Liver (tissue), 9 donors: ENCODE results near the gene CDC45. TPM values are rescaled to one million over a fixed set of nuclear protein-coding genes. Genes with fewer than 3 reads are reported as not detected.
"Not testable (repeated sequence)": the region's sequence is repeated elsewhere in the genome, so short reads cannot be mapped to it uniquely, and the experiment has no call there.

Experiments used
- DNase-seq: peaks from one replicate; pipeline ENCODE4 v3.0.0-alpha.2; 2017; ENCODE audit warnings: low spot score
- H3K27ac ChIP-seq, 2 donors: one replicate each; pipeline ENCODE4 v1.7.0; 2013; ENCODE audit warnings: inconsistent platforms in 2 of 2, low read length in 2 of 2, control low read depth in 1 of 2, low read depth in 1 of 2, mild to moderate bottlenecking in 1 of 2
- H3K27me3 ChIP-seq, 4 donors: one replicate each; pipeline versions ENCODE4 v1.6.1 to v1.7.0; 2013; ENCODE audit warnings: low read length in 3 of 4, inconsistent platforms in 1 of 4, mild to moderate bottlenecking in 1 of 4, moderate library complexity in 1 of 4; ENCODE audit not compliant: control insufficient read depth in 4 of 4, insufficient read depth in 4 of 4
- H3K36me3 ChIP-seq, 4 donors: one replicate each; pipeline versions ENCODE4 v1.6.1 to v1.7.0; 2013; ENCODE audit warnings: low read length in 3 of 4, mild to moderate bottlenecking in 3 of 4, low read depth in 1 of 4, moderate library complexity in 1 of 4; ENCODE audit not compliant: control insufficient read depth in 4 of 4, insufficient read depth in 3 of 4
- H3K4me1 ChIP-seq, 4 donors: one replicate each; pipeline versions ENCODE4 v1.6.1 to v1.7.0; 2013; ENCODE audit warnings: low read length in 3 of 4, mild to moderate bottlenecking in 3 of 4, moderate library complexity in 1 of 4; ENCODE audit not compliant: control insufficient read depth in 4 of 4, insufficient read depth in 4 of 4
- H3K4me3 ChIP-seq, 3 donors: one replicate each; pipeline versions ENCODE4 v1.6.1 to v1.7.0; 2013; ENCODE audit warnings: low read length in 3 of 3, control low read depth in 1 of 3, low read depth in 1 of 3, mild to moderate bottlenecking in 1 of 3
- H3K9ac ChIP-seq, 2 donors: one replicate each; pipeline ENCODE4 v1.7.0; 2013; ENCODE audit warnings: low read length in 2 of 2, mild to moderate bottlenecking in 2 of 2, moderate library complexity in 2 of 2, control low read depth in 1 of 2, low read depth in 1 of 2
- H3K9me3 ChIP-seq, 4 donors: one replicate each; pipeline versions ENCODE4 v1.6.1 to v1.7.0; 2013; ENCODE audit warnings: low read length in 3 of 4; ENCODE audit not compliant: control insufficient read depth in 4 of 4
- FOXA2 ChIP-seq: IDR thresholded peaks from 2 replicates; pipeline ENCODE4 v1.6.1; 2016; ENCODE audit warnings: antibody characterized with exemption
- GABPA ChIP-seq, 2 donors: IDR thresholded peaks in 1 of 2; conservative IDR thresholded peaks in 1 of 2; 2 replicates each; pipeline ENCODE4 v1.6.1; 2016; ENCODE audit warnings: antibody characterized with exemption in 2 of 2, mild to moderate bottlenecking in 1 of 2, moderate library complexity in 1 of 2
- NR2F2 ChIP-seq: IDR thresholded peaks from 2 replicates; pipeline ENCODE4 v1.6.1; 2016; ENCODE audit warnings: antibody characterized with exemption
- RAD21 ChIP-seq, 2 donors: IDR thresholded peaks; 2 replicates each; pipeline ENCODE4 v1.6.1; 2016; ENCODE audit warnings: antibody characterized with exemption in 2 of 2, mild to moderate bottlenecking in 2 of 2
- WGBS: extraction: QIAGEN DNeasy Blood & Tissue Kit; methylation state at CpG from one replicate; pipeline ENCODE4 v1.1.7; 2013; 5-methylcytosine and 5-hydroxymethylcytosine counted together
- polyA plus RNA-seq, 2 donors: library from polyadenylated mRNA; stranded (reverse) in 1 of 2; unstranded in 1 of 2; fragments of 200-250 nt in 1 of 2; fragments of >200 nt in 1 of 2; fragmentation: Nextera tagmentation in 1 of 2; extraction: Ambion mirVana in 1 of 2; gene quantifications; one replicate each; pipeline versions ENCODE4 v1.2.1 to v1.2.3, GENCODE V29; 2013 to 2015
- total RNA-seq, 2 donors: library from RNA; depleted of rRNA; stranded (reverse); fragments of >200 nt; gene quantifications; one replicate each; pipeline ENCODE4 v1.2.3, GENCODE V29; 2014
- TF ChIP-seq, protein P1 (sequence below): IDR thresholded peaks from 2 replicates; pipeline ENCODE4 v1.6.1; 2016; ENCODE audit warnings: antibody characterized with exemption
- TF ChIP-seq, protein P2 (sequence below): fragments of 150-350 bp; IDR thresholded peaks from 2 replicates; pipeline ENCODE4 v1.5.1; 2017; ENCODE audit warnings: improper control_type of control experiment, low read depth, low read length; ENCODE audit not compliant: missing input control
- donor health status: healthy.
- donor health status: healthy.
- donor health status: healthy.
- donor health status: healthy.
- donor health status: healthy.

The CDC45 gene
- total and polyA plus RNA-seq, 4 donors, result 0.33 to 15.5 (median 0.94) TPM

DNA sequence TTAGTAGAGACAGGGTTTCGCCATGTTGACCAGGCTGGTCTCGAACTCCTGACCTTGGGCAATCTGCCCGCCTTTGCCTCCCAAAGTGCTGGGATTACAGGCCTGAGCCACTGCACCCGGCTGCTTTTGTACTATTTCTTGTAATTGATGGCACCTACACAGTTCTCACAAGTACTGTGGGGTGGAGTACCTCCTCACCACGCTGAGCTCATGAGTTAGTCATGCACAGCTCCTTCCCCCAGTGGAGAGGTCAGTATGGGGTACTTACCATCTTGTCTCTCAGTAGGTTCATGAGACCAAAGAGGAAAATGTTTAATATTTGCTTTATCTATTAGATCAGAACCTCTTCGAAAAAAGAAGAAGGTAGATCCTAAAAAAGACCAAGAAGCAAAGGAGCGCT lies 45.3 kb upstream of the CDC45 start:
- Histone ChIP-seq H3K36me3 (peaks cover 3 to 16% (median 11%) of the 10 kb centered on the region in 4 donors), H3K27ac (no peak overlapping the region), H3K4me1 (peaks cover 0 to 24% (median 20%) of the 10 kb centered on the region in 4 donors), H3K27me3 (no peaks in the 10 kb centered on the region), H3K9me3 (no peaks in the 10 kb centered on the region), H3K4me3 (no peak overlapping the region), H3K9ac (no peak overlapping the region)
- TF ChIP-seq, protein P1, sequence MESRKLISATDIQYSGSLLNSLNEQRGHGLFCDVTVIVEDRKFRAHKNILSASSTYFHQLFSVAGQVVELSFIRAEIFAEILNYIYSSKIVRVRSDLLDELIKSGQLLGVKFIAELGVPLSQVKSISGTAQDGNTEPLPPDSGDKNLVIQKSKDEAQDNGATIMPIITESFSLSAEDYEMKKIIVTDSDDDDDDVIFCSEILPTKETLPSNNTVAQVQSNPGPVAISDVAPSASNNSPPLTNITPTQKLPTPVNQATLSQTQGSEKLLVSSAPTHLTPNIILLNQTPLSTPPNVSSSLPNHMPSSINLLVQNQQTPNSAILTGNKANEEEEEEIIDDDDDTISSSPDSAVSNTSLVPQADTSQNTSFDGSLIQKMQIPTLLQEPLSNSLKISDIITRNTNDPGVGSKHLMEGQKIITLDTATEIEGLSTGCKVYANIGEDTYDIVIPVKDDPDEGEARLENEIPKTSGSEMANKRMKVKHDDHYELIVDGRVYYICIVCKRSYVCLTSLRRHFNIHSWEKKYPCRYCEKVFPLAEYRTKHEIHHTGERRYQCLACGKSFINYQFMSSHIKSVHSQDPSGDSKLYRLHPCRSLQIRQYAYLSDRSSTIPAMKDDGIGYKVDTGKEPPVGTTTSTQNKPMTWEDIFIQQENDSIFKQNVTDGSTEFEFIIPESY, result no peak
- TF ChIP-seq RAD21 (IDR thresholded peaks at IDR 0.05) (no peak), FOXA2 (no peak)
- TF ChIP-seq, protein P2, sequence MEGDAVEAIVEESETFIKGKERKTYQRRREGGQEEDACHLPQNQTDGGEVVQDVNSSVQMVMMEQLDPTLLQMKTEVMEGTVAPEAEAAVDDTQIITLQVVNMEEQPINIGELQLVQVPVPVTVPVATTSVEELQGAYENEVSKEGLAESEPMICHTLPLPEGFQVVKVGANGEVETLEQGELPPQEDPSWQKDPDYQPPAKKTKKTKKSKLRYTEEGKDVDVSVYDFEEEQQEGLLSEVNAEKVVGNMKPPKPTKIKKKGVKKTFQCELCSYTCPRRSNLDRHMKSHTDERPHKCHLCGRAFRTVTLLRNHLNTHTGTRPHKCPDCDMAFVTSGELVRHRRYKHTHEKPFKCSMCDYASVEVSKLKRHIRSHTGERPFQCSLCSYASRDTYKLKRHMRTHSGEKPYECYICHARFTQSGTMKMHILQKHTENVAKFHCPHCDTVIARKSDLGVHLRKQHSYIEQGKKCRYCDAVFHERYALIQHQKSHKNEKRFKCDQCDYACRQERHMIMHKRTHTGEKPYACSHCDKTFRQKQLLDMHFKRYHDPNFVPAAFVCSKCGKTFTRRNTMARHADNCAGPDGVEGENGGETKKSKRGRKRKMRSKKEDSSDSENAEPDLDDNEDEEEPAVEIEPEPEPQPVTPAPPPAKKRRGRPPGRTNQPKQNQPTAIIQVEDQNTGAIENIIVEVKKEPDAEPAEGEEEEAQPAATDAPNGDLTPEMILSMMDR, result no peak
- 94% methylated on average over 7 of the region's 7 CpGs for WGBS
- DNase-seq, result no peak

DNA sequence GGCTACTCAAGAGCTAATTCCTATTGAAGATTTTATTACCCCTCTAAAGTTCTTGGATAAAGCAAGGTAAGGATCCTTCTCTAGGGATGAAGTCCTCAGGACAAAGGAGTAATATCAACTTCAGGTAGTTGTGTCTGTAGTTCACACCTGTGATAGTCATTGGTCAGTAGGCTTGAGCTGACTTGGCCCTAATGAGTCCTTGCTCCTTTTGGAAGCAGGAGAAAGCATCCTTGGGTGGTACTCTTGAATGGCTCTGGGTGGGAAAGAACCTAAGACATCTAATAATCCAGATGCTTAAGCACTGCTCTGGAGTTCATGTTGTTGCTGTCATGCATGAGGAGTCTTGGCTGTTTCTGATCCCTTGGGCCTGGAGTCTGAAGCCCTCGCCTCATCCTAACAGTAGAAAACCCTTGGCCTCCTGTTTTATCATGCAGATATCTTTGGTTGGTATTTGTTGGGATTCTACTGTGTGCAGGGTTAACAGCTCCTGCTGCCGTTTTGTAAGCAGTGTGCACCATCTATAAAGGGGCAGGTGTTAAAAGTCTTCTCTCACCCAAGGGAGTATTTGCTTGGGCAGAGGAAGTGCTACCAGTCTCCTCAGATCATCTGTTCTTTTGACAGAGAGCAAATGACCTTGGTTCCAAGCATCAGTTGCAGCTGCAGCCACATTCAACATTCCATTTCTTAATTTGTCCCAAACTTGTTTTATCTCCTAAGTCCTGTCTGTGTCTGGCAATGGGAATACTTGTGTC lies 44.7 kb upstream of the CDC45 start:
- Histone ChIP-seq H3K4me1 (peaks cover 0 to 18% (median 14%) of the 10 kb centered on the region in 4 donors), H3K36me3 (peaks cover 3 to 16% (median 11%) of the 10 kb centered on the region in 4 donors), H3K27ac (no peak overlapping the region), H3K27me3 (no peaks in the 10 kb centered on the region), H3K9ac (no peak overlapping the region), H3K4me3 (no peak overlapping the region), H3K9me3 (no peaks in the 10 kb centered on the region)
- no peak for TF ChIP-seq NR2F2
- TF ChIP-seq GABPA (IDR thresholded peaks at IDR 0.05 in 1 of 2, conservative IDR thresholded peaks at IDR 0.05 in 1 of 2), result no peak
- 92% methylated on average over 2 of the region's 2 CpGs for WGBS
- no peak for DNase-seq

DNA sequence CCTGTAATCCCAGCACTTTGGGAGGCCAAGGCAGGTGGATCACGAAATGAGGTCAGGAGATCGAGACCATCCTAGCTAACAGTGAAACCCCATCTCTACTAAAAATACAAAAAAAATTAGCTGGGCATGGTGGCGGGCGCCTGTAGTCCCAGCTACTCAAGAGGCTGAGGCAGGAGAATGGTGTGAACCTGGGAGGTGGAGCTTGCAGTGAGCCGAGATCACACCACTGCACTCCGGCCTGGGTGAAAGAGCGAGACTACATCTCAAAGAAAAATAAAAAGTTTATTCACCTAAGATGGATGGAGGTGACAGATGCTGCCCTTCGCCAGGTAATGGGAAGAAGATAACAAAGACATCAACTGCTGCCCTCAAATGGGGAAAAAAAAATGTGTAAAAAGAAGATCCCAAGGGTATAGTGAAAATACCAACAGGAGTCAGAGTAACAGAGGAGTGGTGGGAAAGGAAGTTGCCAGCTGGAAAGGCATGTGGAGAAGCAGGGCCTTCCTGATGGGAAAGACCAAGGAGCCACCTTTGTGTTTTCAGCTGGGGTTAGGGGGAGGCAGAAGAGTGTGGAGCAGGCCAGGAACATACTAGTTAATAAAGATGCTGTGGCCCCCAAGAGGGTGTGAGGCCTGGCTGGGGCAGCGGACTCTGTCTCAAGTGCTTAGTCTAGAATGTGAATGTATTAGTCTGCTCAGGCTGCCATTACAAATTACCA lies 43.1 kb upstream of the CDC45 start:
- WGBS, result 96% methylated on average over 9 of the region's 9 CpGs
- not testable (repeated sequence) for H3K9me3 ChIP-seq, H3K9ac ChIP-seq, H3K27ac ChIP-seq, H3K4me3 ChIP-seq, DNase-seq, H3K27me3 ChIP-seq
- Histone ChIP-seq H3K4me1 (peaks cover 0 to 14% (median 7%) of the 10 kb centered on the region in 4 donors), H3K36me3 (peaks cover 3 to 16% (median 11%) of the 10 kb centered on the region in 4 donors)
